Activated CD4-positive, CD25-positive, alpha-beta regulatory T cell treated with anti-CD3 and anti-CD28 coated beads, Interleukin-2, amount 50 U/mL, for 24 hours (primary cell): ENCODE data around the gene NOD1.
"Not testable (repeated sequence)": the region's sequence is repeated elsewhere in the genome, so short reads cannot be mapped to it uniquely, and the experiment has no call there.

Source experiments
- ATAC-seq, 2 donors: fragments of 150-1000 bp; cut with Tn5 transposase; one replicate each; pipeline ENCODE4 v1.10.0; 2021; ENCODE audit warnings: mild to moderate bottlenecking in 1 of 2, moderate library complexity in 1 of 2

The NOD1 gene, protein sequence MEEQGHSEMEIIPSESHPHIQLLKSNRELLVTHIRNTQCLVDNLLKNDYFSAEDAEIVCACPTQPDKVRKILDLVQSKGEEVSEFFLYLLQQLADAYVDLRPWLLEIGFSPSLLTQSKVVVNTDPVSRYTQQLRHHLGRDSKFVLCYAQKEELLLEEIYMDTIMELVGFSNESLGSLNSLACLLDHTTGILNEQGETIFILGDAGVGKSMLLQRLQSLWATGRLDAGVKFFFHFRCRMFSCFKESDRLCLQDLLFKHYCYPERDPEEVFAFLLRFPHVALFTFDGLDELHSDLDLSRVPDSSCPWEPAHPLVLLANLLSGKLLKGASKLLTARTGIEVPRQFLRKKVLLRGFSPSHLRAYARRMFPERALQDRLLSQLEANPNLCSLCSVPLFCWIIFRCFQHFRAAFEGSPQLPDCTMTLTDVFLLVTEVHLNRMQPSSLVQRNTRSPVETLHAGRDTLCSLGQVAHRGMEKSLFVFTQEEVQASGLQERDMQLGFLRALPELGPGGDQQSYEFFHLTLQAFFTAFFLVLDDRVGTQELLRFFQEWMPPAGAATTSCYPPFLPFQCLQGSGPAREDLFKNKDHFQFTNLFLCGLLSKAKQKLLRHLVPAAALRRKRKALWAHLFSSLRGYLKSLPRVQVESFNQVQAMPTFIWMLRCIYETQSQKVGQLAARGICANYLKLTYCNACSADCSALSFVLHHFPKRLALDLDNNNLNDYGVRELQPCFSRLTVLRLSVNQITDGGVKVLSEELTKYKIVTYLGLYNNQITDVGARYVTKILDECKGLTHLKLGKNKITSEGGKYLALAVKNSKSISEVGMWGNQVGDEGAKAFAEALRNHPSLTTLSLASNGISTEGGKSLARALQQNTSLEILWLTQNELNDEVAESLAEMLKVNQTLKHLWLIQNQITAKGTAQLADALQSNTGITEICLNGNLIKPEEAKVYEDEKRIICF

DNA sequence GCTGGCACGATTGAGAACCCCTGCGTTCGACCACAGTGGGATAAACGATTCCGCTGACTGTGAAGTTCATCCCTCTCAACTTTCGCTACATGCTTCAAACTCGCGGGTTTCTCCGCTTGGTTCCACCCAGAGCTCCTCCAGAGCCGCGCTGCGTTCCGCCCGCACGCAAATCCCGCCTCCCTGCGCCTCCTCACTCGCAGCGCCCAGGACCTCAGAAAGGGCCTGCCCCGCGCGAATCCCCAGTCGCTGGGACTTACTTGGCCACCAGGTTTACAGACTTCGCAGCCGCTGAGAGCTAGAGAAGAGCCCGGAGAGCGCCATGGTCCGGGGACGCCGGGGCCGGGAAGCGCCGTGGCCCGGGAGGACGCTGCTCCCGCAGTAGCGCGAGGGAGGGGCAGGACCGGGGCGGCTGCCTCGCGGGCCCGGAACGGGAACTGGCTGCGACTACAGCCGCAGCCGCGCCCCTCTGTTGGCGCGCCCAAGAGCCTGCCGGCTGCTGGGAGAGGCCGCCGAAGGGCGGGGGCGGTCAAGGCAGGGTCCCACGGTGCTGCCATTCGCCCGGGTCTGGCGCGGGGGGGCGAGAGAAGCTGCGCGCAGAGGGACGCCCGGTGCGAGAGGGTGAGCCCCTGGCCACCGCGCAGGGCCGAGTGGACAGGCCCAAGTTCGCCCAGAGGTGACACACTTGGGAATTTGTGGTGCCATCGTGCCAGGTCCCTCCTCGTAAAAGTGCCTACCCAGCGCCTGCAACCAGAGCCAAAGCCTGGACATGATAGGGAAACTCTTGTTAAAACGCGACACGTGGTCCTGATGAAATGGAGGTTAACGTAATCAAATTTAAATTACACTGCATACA is at the start of gene NOD1:
Gene NOD1 (minus strand): TSS at position 436 of the 853 bp plus-strand sequence. CDS start 21,863 bp downstream, outside the sequence.
- ATAC-seq: peak; percentile 88 to 90

DNA sequence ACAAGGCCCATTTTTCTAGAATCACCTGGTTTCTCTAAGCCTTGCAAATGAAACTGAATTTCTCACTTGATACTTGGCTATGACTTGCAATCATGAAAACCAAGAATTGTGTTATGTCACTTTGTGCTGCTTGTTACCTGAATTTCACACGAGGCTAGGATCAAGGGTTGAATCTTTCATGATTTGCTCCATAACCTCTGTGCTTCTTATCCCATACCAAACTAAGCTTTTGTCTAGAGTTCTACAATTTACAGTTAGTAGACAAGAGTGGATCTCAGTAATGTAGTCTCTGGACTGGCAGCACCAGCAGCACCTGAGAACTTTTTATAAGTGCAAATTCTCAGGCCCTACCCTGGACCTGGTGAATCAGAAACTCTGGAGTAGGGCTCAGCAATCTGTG is 48.7 kb upstream of the NOD1 start:
- not testable (repeated sequence) for ATAC-seq

DNA sequence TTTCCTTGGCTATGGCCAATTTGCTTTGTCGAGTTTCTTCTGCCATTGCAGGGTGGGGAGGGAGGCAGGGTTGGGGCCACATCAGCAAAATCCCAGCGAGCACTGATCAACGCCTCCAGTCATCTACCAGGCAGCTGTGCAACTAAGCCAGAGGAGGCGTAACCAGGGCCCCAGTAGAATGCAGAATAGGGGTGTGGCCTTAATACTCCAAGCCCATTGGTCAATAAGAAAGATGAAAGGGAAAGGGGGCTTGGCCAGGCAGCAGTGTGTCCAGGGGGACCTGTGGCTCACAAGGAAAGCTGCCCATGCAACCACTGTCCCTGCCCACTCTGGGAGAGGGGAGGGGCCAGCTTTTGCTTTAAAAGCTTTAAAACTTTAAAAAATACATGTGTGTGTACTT is 47.6 kb upstream of the NOD1 start:
- ATAC-seq: no peak

DNA sequence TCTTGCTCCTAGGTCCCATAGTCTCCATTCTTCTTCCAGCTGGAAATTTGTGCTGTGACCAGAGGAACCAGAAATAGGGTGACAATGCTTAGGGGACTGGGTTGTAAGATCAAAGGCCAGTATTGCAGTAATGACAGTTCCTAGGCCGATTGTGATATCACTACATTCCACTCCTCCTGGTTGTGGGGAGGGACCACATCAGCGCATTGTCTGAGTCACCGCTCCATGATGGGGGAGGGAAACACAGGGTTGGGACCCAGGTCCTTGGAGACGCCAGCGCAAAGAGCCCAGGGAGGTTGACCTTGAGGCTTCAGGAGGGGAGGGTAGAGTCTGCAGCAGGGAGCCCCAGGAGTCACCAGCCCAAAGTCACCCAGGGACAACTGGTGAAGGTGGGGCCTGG is 46.8 kb upstream of the NOD1 start:
- ATAC-seq: no peak

DNA sequence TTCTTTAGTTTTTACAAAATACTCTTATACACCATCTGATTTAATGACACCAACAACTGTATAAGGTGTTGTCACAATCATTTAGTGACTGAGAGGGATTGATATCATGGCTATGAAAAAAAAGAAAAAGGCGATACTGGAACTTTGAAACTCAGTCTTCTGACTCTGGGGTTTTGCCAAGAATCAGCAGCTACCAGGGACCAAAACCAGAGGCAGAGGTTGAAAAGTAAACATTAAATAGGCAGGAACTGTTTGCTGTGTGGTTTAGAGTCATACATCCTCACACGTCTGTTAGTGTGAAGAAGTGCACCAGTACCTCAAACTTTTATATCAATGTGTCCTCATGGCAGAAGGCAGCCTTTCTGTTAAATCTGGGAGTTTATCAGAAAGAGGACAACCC is 46.0 kb upstream of the NOD1 start:
- ATAC-seq: no peak

DNA sequence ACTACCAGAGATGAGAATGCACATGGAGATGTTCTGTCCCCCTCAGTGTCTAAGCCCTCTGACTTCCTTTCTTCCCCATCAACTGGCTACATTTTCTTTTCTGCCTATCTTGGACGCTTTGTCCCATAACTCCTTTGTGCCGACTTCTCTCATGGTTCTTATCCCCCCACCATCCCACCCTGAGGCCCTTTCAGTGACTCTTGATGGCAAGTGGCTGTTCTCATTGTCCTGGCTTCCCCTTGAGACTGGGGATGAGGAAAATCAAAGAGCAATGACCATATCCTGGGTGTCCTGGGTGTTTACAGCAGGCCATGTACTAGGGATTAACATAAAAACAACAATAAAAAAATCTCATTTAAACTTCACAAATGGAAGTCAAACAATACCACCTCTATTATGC is 44.9 kb upstream of the NOD1 start:
- no peak for ATAC-seq

DNA sequence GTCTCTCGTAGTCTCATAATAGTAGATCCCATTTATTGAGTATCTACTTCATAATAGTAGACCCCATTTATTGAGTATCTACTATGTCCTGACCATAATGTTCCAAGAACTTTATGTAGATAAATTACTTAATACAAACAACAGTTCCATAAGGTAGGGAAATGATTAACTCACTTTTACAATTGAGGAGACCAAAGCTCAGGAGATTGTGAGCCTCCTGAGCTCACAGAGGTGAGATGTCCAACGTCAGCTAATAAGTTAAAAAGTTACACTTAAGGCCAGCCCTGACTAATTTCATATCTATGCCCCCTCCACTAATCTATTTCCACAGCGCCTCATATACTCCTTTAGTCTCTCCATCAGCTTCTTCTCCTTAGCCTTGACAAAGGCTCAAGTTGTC is 43.6 kb upstream of the NOD1 start:
- ATAC-seq: no peak

DNA sequence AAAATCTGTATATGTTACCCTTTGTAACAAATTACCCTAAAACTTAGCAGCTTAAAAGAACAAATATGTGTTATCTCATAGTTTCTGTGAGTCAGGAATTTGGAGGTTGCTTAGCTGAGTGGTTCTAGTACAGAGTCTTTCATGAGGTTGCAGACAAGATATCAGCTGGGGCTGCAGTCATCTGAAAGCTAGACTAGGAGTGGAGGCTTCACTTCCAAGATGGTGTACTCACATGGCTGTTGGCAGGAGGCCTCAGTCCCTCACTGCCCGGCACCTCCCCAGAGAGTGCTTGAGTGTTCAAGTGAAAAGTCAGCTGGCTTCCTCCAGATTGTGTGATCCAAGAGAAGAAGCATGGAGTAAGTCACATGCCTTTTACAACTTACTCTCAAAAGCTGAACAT is 42.9 kb upstream of the NOD1 start:
- ATAC-seq: peak in 1 of 2 donors; percentile 38

DNA sequence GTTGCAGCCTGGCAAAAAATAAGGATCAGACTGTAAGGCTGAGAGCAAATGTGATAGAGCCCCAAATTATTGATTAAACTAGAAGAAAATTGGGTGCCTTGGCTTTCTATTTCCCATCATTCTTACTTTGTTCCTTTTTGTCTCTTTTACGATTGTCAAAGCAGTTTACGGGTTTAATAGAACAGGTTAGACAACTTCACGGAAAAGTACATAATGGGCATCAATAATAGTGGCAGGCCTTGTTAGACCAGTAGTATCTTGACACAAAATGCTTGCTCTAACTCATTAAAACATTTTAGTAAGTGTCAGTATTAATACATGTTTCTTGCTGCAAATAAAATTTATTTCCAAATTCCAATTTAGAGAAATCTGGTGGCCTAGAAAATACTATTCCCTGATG is 40.5 kb upstream of the NOD1 start:
- ATAC-seq: no peak

DNA sequence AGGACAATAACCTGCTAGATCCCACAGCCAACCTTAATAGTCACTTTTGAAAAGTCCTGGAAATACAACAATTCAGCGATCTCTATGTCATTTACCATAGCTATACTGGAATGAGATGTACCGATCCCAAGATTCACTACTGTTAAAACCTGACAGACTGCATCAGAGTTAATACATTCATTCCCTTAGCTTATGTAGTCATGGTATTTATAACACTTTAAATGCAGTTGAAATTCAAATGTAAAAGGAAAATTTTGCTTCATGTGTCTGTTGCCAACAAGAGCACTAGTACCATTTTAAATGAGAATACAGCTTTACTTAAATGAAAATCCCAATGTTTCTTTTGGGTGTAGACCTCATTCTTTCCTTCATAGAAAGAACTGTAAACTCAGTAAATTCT is 37.2 kb upstream of the NOD1 start:
- ATAC-seq: no peak

DNA sequence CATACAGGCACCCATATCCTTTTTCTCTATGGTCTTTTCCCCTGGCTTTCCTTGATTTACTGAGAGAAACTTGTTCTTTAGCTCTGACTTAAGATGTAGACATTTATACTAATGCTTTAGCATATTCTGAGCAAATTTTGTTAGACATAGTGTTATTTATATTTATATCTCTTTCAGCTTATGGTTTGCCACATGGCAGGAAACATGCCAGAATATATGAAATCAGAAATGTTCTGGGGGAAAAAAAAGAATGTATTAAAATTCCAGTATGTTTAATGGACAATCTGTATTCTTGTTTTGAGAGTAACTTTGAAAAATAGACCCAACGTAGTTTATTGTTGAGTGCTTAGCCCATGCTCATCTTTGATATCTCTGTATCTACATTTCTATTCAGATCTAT is 36.2 kb upstream of the NOD1 start:
- ATAC-seq: no peak

DNA sequence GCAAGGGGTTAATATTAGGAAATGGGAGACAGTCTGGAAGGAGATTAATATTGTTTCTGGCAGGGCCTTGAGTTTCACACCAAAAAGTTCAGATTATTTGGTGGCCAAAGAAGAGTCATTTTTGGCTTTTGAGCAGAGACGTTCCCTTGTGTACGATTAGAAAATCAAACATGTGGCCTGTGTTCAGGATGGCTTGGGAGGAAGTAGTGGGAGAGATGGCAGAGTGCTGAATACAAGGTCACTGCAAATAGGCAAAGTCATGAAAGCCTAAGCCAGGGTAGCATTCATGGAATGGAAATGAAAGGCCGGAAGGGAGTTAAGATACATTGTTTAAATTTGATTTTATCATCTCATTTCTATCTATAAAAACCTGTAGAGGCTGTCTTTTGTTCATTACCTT is 35.6 kb upstream of the NOD1 start:
- ATAC-seq: no peak

DNA sequence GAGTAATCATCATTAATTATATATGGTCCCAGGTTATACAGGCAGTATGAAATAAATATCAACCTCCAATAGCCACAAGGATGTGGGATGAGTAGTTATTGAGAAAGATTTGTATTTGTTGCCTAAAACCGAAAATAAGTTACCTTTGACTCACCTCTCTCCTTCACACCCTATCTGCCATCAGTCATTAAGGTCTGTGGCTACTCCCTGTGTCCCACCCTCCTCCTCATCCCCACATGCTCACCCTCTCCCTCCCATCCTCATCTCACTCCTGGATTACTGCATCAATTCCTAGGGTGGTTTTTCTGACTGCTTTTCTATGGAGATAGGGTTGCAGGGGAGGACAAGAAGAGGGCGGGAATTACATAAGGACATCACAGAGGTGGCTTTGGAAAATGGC is 35.2 kb upstream of the NOD1 start:
- ATAC-seq: no peak

DNA sequence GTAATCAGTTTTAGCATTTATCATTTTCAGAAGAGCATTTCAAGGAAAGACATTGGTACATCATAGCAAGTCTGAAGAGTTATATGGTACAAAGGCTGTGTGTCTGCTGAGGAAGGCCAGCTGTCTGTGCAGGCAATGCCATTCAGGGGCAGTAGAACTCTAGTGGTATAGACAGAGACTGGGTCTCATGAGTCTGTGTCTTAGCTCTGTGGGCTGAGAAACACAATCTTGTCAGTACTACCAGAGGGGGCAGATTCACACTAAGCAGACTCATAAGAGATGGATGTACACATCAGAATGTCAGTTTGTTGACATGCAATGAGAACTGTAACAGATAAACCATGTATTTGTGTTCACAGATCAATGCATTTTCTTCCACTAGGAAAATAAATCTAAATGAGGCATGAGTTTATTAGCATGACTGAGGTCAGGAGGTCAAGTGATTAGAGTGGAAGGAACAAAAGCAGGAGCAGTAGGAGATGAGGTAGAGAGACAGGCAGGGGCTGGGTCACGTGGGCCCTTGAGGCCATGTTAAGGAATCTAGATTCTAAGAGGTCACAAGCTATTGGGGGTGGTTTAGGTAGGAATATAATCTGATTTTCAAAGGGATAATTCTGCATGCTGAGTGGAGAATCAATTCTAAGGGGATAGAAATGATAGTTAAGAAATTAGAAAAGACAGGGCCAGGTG is 33.5 kb upstream of the NOD1 start:
- no peak for ATAC-seq

DNA sequence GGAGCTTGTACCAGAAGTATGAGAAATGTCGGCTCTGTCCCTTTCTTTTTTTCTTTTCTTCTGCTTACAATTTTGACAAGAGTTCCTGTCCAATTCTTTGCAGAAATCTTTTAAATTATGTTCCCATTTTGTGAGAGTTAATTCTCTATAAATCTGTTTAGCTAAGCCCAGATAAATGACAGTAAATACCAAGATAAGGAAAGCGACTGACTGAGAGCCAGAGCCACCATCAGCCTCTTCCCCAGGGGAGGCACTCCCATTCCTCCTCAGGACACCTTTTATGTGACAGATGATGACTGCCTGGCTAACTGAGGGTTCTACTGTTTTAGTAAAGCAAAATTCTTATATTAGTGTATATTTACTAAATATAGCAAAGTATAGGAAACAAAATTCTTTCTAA is 32.9 kb upstream of the NOD1 start:
- ATAC-seq: no peak

DNA sequence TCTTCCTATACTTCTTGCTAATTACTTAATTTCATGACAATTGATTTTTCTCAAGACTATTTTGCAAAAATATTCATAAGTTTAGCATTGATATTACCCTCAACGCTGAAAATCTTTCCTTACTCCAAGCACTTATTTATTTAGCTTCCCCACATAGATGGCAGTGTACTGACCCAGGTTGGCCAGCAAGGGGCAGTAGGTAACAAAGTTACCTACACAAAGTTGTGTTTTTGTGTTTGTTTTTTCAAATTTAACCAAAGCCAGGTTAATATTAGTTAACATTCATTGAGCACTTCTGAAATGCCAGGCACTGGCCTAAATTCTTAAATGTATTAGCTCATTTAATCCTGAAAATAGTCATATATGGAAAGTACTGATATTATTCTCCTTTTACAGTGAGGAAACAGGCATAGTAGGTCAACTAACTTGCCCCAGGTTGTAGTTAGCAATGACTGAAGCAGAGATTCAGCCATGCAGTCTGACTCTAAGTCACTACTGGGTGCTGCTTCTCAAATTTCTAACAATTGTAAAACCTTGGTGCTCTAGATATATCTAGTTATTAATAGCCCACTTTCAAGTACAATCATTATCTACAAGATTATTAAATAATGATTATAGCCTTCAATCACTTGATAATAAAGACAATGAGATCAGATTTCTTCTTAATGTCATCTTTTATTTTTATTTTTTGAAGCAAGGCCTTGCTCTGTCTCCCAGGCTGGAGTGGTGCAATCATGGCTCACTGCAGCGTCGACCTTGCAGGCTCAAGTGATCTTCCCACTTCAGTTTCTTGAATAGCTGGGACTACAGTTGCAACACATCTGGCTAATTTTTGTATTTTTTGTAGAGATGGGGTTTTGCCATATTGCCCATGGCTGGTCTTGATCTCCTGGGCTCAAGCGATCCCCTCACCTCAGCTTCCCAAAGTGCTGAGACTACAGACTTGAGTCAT is 31.8 kb upstream of the NOD1 start:
- no peak for ATAC-seq

DNA sequence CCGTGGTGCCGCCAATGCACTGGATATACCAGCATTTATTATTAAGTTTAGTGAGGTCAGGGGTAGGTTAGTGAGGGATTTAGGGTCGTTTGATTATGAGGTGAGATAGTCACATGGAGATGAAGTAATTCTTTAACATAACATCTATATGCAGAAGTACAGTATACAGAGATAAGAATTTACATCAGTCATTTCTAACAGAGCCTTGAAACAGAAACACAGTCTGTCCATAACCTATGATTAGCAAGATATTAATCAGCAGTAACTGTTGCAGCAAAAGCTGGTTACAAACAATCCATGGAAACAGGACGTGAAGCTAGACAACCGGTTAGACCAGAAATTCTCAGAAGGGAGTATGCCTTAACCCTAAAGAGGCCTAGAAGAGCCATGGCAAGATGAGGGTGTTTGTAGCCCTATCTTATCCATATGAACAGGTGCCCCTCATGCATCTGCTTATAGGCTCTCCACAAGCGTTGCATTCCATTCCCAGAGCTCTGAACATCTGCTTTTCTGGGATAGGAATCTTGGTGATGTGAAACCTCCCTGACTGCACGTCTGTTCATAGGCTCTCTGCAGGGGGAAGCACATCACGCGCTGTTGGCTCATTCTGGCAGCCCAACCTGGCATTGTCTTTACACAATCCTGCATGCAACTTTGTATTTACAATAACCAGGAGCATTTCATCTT is 30.7 kb upstream of the NOD1 start:
- not testable (repeated sequence) for ATAC-seq

DNA sequence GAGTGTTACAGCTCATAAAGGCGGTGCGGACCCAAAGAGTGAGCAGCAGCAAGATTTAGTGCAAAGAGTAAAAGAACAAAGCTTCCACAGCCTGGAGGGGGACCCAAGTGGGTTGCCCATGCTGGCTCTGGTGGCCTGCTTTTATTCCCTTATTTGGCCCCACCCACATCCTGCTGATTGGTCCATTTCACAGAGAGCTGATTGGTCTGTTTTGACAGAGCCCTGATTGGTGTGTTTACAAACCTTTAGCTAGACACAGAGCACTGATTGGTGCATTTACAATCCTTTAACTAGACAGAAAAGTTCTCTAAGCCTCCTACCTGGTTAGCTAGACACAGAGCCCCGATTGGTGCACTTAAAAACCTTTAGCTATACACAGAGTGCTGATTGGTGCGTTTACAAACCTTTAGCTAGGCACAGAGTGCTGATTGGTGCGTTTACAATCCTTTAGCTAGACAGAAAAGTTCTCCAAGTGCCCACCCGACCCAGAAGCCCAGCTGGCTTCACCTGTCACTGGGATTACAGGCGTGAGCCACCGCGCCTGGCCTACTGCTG is 28.8 kb upstream of the NOD1 start:
- not testable (repeated sequence) for ATAC-seq

DNA sequence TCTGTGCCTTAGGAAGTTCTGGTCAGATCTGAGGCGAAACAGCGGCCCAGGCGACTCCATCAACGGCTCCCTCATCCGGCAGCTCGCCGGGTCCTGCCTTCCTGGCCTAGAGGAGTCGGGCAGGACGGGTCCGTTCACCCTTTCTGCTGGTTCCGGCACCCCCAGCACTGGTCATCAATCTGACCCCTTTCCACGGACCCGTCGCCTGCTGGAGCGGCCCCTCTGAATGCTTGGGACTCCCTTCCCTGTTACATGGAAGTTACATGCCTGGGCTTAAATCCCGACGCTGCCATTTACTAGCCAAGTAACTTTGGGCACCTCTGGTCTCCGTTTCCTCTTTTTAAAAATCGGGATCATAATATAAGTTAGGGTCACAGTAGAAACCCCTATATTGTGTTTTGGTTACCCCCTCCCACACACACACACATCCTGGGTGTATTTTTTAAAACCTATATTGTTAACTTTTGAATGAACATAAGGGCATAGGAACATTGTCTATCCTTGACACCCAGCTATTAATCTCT is 26.7 kb upstream of the NOD1 start:
- no peak for ATAC-seq
